ENCODE data around the gene ADAMTS17.

- TF ChIP-seq YY1 (IDR thresholded peaks at IDR 0.05; ENCODE audit: low read depth), result no peak
- no peak for TF ChIP-seq CEBPB (IDR thresholded peaks at IDR 0.05)
- no peak for TF ChIP-seq FOXM1 (IDR thresholded peaks at IDR 0.05; ENCODE audit: borderline replicate concordance, low read depth)
- TF ChIP-seq EP300 (IDR thresholded peaks at IDR 0.05; ENCODE audit: borderline replicate concordance), result no peak
- no peak for TF ChIP-seq TAF1 (IDR thresholded peaks at IDR 0.05; ENCODE audit: low read depth)
- no peak for TF ChIP-seq MAX (IDR thresholded peaks at IDR 0.05)
Observed at GRCh38 chr15:100285641-100286295, 56.0 kb downstream of the ADAMTS17 start.

All from Ishikawa (cell line).